Esophagus squamous epithelium (tissue), 5 donors: ENCODE results near the gene CTXND1. TPM values are rescaled to one million over a fixed set of nuclear protein-coding genes. Genes with fewer than 3 reads are reported as not detected.
A peak's percentile ranks its signal among the peaks of the same experiment; 100 is the strongest.

Source experiments
- DNase-seq: peaks from one replicate; lab custom pipeline; 2025; lab: John Stamatoyannopoulos, UW
- H3K27ac ChIP-seq, 4 donors: fragments of 200-600 bp; sonication (generic); one replicate each; pipeline ENCODE4 v1.5.1; 2016 to 2019; ENCODE audit warnings: mild to moderate bottlenecking in 1 of 4
- H3K27me3 ChIP-seq, 4 donors: fragments of 200-600 bp; sonication (generic); 1 replicate in 3 of 4; 2 replicates in 1 of 4; pipeline versions ENCODE4 v1.5.1 to v1.6.0; 2017 to 2021; ENCODE audit warnings: antibody characterized with exemption in 1 of 4
- H3K36me3 ChIP-seq, 3 donors: fragments of 200-600 bp; sonication (generic); one replicate each; pipeline ENCODE4 v1.5.1; 2016 to 2019
- H3K4me1 ChIP-seq, 3 donors: fragments of 200-600 bp; sonication (generic); one replicate each; pipeline ENCODE4 v1.5.1; 2017 to 2019
- H3K4me3 ChIP-seq, 4 donors: fragments of 200-600 bp; sonication (generic); 1 replicate in 3 of 4; 2 replicates in 1 of 4; pipeline ENCODE4 v1.5.1; 2016 to 2019; ENCODE audit warnings: mild to moderate bottlenecking in 2 of 4, moderate library complexity in 1 of 4
- H3K9me3 ChIP-seq, 3 donors: fragments of 200-600 bp; sonication (generic); one replicate each; pipeline ENCODE4 v1.5.1; 2016 to 2019
- POLR2A ChIP-seq, 4 donors: fragments of 450-650 bp; IDR thresholded peaks; one replicate each; pipeline ENCODE4 v1.6.1; 2017; ENCODE audit warnings: antibody characterized with exemption in 4 of 4, mild to moderate bottlenecking in 4 of 4, moderate library complexity in 3 of 4
- WGBS, 2 donors: methylation state at CpG; one replicate each; pipeline ENCODE4 v1.1.5; 2018; 5-methylcytosine and 5-hydroxymethylcytosine counted together
- intact Hi-C: fragments of 100-400 bp; cut with DNase I; formaldehyde crosslinking; loops from one replicate; pipeline ENCODE4 v1.15.0; 2022
- total RNA-seq, 4 donors: library from RNA; depleted of rRNA; stranded (reverse); fragments of >200 nt; gene quantifications; one replicate each; pipeline ENCODE4 v1.1.0, GENCODE V29; 2016
- TF ChIP-seq, protein P1 (sequence below), 6 experiments: fragments of 450-650 bp in 4 of 6; fragments of 200-600 bp in 2 of 6; sonication (generic) in 2 of 6; IDR thresholded peaks; one replicate each; pipeline ENCODE4 v1.5.1; 2016 to 2019; ENCODE audit warnings: antibody characterized with exemption in 6 of 6, mild to moderate bottlenecking in 4 of 6, moderate library complexity in 4 of 6
- donor health status: DM: yes; HTN: yes; CAD: no.

CTXND1 gene
- total RNA-seq, 4 donors from 2014 or later: not detected

DNA sequence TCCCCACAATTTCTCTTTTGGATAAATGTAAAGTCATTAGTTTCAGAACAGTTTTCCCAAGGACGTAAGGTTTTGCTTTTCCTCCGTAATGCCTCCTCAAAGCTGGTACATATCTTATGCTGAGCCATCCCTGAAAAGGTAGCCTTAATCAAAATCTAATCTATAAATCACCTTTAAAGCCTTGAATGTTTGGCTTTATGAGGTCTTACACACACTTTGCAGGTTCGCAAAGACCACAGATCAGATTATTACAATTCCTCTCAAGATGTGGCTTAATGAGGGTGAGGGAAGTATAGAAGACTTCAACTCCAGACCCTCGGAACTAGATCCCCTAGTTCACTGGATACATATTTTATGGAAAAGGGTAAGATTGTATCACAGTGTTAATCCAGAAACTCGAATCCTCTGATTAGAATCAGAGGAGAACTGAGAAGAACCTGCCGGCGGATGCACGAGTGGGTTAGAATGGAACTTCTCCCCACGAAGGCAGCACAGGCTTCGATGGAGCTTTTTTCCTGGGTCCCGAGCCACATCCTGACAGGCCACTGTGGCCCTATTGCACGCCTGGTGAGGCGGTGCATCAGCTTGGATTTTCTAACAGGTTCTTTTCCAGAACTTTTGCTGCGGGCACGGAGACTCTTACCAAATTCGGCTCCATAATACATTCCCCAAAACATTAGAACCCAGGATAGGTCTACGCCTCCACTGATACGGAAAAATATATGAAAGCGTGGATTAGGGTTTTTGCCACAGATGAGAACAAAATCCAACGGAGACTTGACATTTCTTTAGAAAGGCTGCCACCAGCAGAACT is 1.2 kb downstream of the CTXND1 start:
- Histone ChIP-seq H3K27ac (no peak overlapping the region), H3K4me3 (peak overlapping the region in 2 of 4 donors; percentile 44 to 60)
- no peak for DNase-seq

DNA sequence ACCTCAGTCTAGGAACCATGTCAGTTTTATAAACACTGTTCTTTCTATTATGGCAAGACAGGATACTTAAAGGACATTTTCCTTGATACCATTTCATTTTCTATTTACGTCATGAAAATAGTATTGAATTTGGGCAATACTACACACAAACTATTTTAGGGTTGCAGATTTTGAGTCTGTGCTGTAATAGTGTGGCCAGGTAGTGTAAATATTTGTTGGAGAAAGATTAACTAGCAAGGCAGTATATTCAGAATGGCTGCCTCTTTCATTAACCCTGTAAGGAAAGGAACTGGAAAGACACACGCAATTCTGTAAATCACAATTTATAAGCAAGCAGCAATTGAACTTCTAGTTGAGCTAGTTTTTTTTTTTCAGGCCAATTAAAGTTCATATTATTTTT is 2.0 kb downstream of the CTXND1 start:
- no peak for TF ChIP-seq POLR2A (IDR thresholded peaks at IDR 0.05)
- TF ChIP-seq, protein P1, sequence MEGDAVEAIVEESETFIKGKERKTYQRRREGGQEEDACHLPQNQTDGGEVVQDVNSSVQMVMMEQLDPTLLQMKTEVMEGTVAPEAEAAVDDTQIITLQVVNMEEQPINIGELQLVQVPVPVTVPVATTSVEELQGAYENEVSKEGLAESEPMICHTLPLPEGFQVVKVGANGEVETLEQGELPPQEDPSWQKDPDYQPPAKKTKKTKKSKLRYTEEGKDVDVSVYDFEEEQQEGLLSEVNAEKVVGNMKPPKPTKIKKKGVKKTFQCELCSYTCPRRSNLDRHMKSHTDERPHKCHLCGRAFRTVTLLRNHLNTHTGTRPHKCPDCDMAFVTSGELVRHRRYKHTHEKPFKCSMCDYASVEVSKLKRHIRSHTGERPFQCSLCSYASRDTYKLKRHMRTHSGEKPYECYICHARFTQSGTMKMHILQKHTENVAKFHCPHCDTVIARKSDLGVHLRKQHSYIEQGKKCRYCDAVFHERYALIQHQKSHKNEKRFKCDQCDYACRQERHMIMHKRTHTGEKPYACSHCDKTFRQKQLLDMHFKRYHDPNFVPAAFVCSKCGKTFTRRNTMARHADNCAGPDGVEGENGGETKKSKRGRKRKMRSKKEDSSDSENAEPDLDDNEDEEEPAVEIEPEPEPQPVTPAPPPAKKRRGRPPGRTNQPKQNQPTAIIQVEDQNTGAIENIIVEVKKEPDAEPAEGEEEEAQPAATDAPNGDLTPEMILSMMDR (IDR thresholded peaks at IDR 0.05): no peak
- Histone ChIP-seq H3K4me1 (peaks cover 0 to 14% (median 8%) of the 10 kb centered on the region in 3 donors), H3K36me3 (no peaks in the 10 kb centered on the region), H3K9me3 (no peaks in the 10 kb centered on the region), H3K4me3 (no peak overlapping the region), H3K27me3 (peaks cover 9 to 95% (median 14%) of the 10 kb centered on the region in 4 donors), H3K27ac (no peak overlapping the region)
- DNase-seq: no peak
- intact Hi-C loops: no loop called here
- WGBS, 2 donors: 73 to 76% methylated on average over 2 of the region's 2 CpGs

More for the DNA sequence above, 1.2 kb downstream of the CTXND1 start:
- no peaks in the 10 kb centered on the region for H3K36me3 ChIP-seq
- H3K9me3 ChIP-seq: no peaks in the 10 kb centered on the region
- WGBS, 2 donors: 62 to 68% methylated on average over 19 to 20 of the region's 20 CpGs
- peaks cover 0 to 14% (median 8%) of the 10 kb centered on the region in 3 donors for H3K4me1 ChIP-seq
- H3K27me3 ChIP-seq: peaks cover 9 to 96% (median 14%) of the 10 kb centered on the region in 4 donors
- intact Hi-C loops: no loop called here
- no peak for TF ChIP-seq POLR2A (IDR thresholded peaks at IDR 0.05)
- TF ChIP-seq, protein P1 (IDR thresholded peaks at IDR 0.05): no peak

DNA sequence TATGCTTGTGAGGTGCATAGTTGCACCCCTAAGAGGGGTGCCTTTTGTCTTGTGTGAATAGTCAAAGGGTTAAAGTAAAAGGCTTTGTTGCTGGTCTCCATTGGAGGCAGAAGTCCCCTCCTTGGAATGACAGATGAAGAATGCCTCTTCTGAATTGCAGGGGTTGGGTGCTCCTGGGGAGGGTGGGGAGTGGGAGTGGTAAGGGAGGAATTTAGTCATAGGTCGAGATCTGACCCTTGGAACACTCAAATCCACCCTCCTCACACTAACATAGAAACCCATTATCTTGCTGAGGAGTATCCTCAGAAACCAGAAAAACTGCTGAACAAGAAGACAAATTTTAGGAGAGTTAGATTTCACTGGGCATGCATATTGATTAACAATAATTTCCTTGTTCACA is 4.7 kb downstream of the CTXND1 start:
- H3K4me1 ChIP-seq: peaks cover 0 to 13% (median 8%) of the 10 kb centered on the region in 3 donors
- WGBS, 2 donors: 8 to 22% methylated on average over 1 of the region's 1 CpG
- TF ChIP-seq, protein P1 (IDR thresholded peaks at IDR 0.05): no peak
- no peak for TF ChIP-seq POLR2A (IDR thresholded peaks at IDR 0.05)
- H3K27ac ChIP-seq: no peak overlapping the region
- intact Hi-C loops: no loop called here
- H3K27me3 ChIP-seq: peaks cover 0 to 94% (median 10%) of the 10 kb centered on the region in 4 donors
- H3K4me3 ChIP-seq: no peak overlapping the region
- H3K36me3 ChIP-seq: no peaks in the 10 kb centered on the region
- H3K9me3 ChIP-seq: no peaks in the 10 kb centered on the region
- no peak for DNase-seq

DNA sequence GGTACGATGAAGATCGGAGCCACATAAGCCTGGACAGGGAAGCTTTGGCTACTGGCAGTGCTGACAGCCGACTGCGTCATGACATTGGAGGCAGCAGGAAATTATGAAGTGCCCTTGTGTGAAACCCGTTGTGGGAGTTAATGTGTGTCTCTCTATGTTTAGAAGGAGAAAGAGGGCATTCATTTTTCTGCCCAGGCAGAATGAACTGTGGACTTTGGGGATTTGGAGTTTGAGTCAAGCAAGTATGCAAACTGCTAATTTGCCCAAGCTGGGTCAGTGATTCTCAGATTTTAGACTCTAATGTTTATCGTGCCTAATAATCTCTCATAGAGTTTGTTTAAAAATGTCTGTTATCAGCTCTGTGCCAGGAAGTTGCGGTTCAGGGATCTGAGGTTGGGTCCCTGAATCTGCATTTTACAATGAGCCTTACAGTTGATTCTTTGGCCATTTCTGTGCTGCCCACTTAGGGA is 5.6 kb downstream of the CTXND1 start:
- no peak for DNase-seq
- Histone ChIP-seq H3K36me3 (no peaks in the 10 kb centered on the region), H3K27ac (no peak overlapping the region), H3K4me1 (peaks cover 0 to 4% (median under 1%) of the 10 kb centered on the region in 3 donors), H3K27me3 (peaks cover 0 to 93% (median 4%) of the 10 kb centered on the region in 4 donors), H3K9me3 (no peaks in the 10 kb centered on the region), H3K4me3 (no peak overlapping the region)
- 40 to 64% methylated on average over 7 of the region's 7 CpGs for WGBS, 2 donors
- TF ChIP-seq, protein P1 (IDR thresholded peaks at IDR 0.05): no peak
- TF ChIP-seq POLR2A (IDR thresholded peaks at IDR 0.05): no peak
- intact Hi-C loops: no loop called here

DNA sequence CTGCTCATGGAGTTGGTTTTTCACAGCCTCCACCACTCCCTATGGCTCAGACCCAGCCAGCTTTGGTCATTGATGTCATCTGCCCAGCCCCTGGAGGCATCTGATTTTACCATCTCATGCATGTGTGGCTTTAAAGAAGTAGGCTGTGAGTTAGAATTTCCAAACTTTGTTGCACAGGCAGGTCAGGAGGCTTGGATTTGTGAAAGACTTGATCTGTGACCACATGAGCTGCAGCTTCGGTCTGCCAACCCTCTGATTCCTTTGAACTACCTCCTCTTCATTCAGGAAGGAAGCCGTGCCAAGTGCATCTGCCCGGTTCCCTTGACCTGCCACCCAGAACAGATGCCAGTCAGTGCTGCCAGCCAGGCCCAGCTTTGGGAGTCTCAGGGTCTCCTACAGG is 9.2 kb downstream of the CTXND1 start:
- Histone ChIP-seq H3K36me3 (no peaks in the 10 kb centered on the region), H3K4me3 (no peak overlapping the region), H3K9me3 (no peaks in the 10 kb centered on the region), H3K27ac (no peak overlapping the region), H3K27me3 (peaks cover 0 to 81% (median 0%) of the 10 kb centered on the region in 4 donors), H3K4me1 (no peaks in the 10 kb centered on the region)
- WGBS, 2 donors: 42 to 58% methylated on average over 2 to 3 of the region's 3 CpGs
- TF ChIP-seq, protein P1 (IDR thresholded peaks at IDR 0.05): no peak
- no peak for TF ChIP-seq POLR2A (IDR thresholded peaks at IDR 0.05)
- intact Hi-C loops: no loop called here
- no peak for DNase-seq
